Sigmoid colon (tissue), 4 donors: ENCODE results near the gene RETREG1.

ENCODE experiments used
- CTCF ChIP-seq, 4 experiments: fragments of 450-650 bp in 3 of 4; fragments of 200-600 bp in 1 of 4; IDR thresholded peaks; one replicate each; pipeline ENCODE4 v1.5.1; 2016 to 2019; ENCODE audit warnings: antibody characterized with exemption in 4 of 4, mild to moderate bottlenecking in 3 of 4, moderate library complexity in 2 of 4
- EP300 ChIP-seq, 4 donors: sonication (generic); formaldehyde crosslinking; IDR thresholded peaks; one replicate each; pipeline ENCODE4 v1.6.1; 2017; ENCODE audit warnings: antibody characterized with exemption in 4 of 4
- POLR2A ChIP-seq, 2 donors: fragments of 450-650 bp; IDR thresholded peaks; one replicate each; pipeline ENCODE4 v1.6.1; 2016; ENCODE audit warnings: antibody characterized with exemption in 2 of 2, mild to moderate bottlenecking in 2 of 2, moderate library complexity in 2 of 2
- POLR2AphosphoS5 ChIP-seq, 4 donors: sonication (generic); formaldehyde crosslinking; IDR thresholded peaks; one replicate each; pipeline ENCODE4 v1.6.1; 2017; ENCODE audit warnings: antibody characterized with exemption in 4 of 4

- no peak for TF ChIP-seq CTCF (IDR thresholded peaks at IDR 0.05)
- no peak for TF ChIP-seq EP300 (IDR thresholded peaks at IDR 0.05)
- no peak for TF ChIP-seq POLR2A (IDR thresholded peaks at IDR 0.05)
- TF ChIP-seq POLR2AphosphoS5 (IDR thresholded peaks at IDR 0.05): no peak
Measured at GRCh38 chr5:16484081-16484480, 132.7 kb downstream of the RETREG1 start.
